PFSK-1 (cell line): ENCODE results near the gene PRRG1.

ENCODE experiments used
- FOXP2 ChIP-seq: optimal IDR thresholded peaks from 2 replicates; pipeline ENCODE3; 2011; ENCODE audit warnings: borderline replicate concordance, control low read depth, inconsistent platforms; ENCODE audit not compliant: insufficient read depth; ENCODE audit errors: extremely low read length, extremely low read depth
- POLR2AphosphoS5 ChIP-seq: IDR thresholded peaks from 2 replicates; pipeline ENCODE4 v1.6.1; 2012; ENCODE audit warnings: low read depth, mild to moderate bottlenecking, control low read depth, low read length, moderate library complexity
- REST ChIP-seq, 2 experiments: IDR thresholded peaks; 2 replicates each; pipeline versions ENCODE4 v1.6.1 to v1.8.0; 2011 to 2012; ENCODE audit warnings: low read depth in 2 of 2, low read length in 2 of 2, control low read depth in 1 of 2, inconsistent platforms in 1 of 2, mild to moderate bottlenecking in 1 of 2, moderate library complexity in 1 of 2; ENCODE audit not compliant: insufficient read depth in 1 of 2
- SIN3A ChIP-seq: IDR thresholded peaks from 2 replicates; pipeline ENCODE4 v1.6.1; 2012; ENCODE audit warnings: mild to moderate bottlenecking, low read length, moderate library complexity, borderline replicate concordance; ENCODE audit not compliant: insufficient read depth
- TAF1 ChIP-seq: IDR thresholded peaks from 2 replicates; pipeline ENCODE4 v1.6.1; 2012; ENCODE audit warnings: low read length, control low read depth, borderline replicate concordance; ENCODE audit not compliant: insufficient read depth

The PRRG1 gene

GRCh38 chrX:37485429-37485828, 136.3 kb downstream of the PRRG1 start:
- no peak for TF ChIP-seq POLR2AphosphoS5
- no peak for TF ChIP-seq REST (IDR thresholded peaks at IDR 0.05; ENCODE audit: insufficient read depth in 1 of 2, low read depth in 2 of 2, low read length in 2 of 2)
- TF ChIP-seq TAF1, result no peak
- TF ChIP-seq FOXP2, result no peak
- no peak for TF ChIP-seq SIN3A

GRCh38 chrX:37487271-37487670, 138.1 kb downstream of the PRRG1 start:
- TF ChIP-seq SIN3A, result no peak
- TF ChIP-seq TAF1, result no peak
- no peak for TF ChIP-seq FOXP2

GRCh38 chrX:37488323-37488722, 139.2 kb downstream of the PRRG1 start:
- no peak for TF ChIP-seq POLR2AphosphoS5
- TF ChIP-seq TAF1, result no peak
- no peak for TF ChIP-seq SIN3A
- no peak for TF ChIP-seq FOXP2
- no peak for TF ChIP-seq REST (IDR thresholded peaks at IDR 0.05; ENCODE audit: insufficient read depth in 1 of 2, low read depth in 2 of 2, low read length in 2 of 2)

- TF ChIP-seq FOXP2 (no peak), REST (IDR thresholded peaks at IDR 0.05; ENCODE audit: insufficient read depth in 1 of 2, low read depth in 2 of 2, low read length in 2 of 2) (no peak), POLR2AphosphoS5 (no peak), SIN3A (no peak), TAF1 (no peak)
These were observed 142.5 kb downstream of the PRRG1 start for GRCh38 chrX:37491686-37492085.

- TF ChIP-seq SIN3A (no peak), POLR2AphosphoS5 (no peak), FOXP2 (no peak), TAF1 (no peak), REST (IDR thresholded peaks at IDR 0.05; ENCODE audit: insufficient read depth in 1 of 2, low read depth in 2 of 2, low read length in 2 of 2) (no peak)
These were observed 155.8 kb downstream of the PRRG1 start for GRCh38 chrX:37504991-37505390.
